ENCODE results near the gene DLK1. TPM values are rescaled to one million over a fixed set of nuclear protein-coding genes. Genes with fewer than 3 reads are reported as not detected.

The DLK1 gene
- total RNA-seq, 1 experiment from 2014 or later = 0.69 TPM

GRCh38 chr14:100750762-100751699 lies 24.3 kb downstream of the DLK1 start:
- TF ChIP-seq TCF7L2 (IDR thresholded peaks at IDR 0.05; ENCODE audit: low read depth, low read length) = no peak
- TF ChIP-seq REST (IDR thresholded peaks at IDR 0.05; ENCODE audit: insufficient read depth in 1 of 2, low read depth in 2 of 2, low read length in 1 of 2) = no peak
- TF ChIP-seq SIN3A (IDR thresholded peaks at IDR 0.05; ENCODE audit: borderline replicate concordance, insufficient read depth, low read depth, low read length) = no peak
- no peak for TF ChIP-seq POLR2AphosphoS5 (IDR thresholded peaks at IDR 0.05; ENCODE audit: low read depth, low read length)
- POLR2A ChIA-PET = no interaction called here
- Histone ChIP-seq H3K9me3 (ENCODE audit: control insufficient read depth, insufficient read depth, low read depth, low read length) (peaks cover 4% of the 10 kb centered on the region; the same call in 1 of the 2 replicates), H3K36me3 (ENCODE audit: control insufficient read depth, insufficient read depth, low read length) (no peaks in the 10 kb centered on the region), H3K4me3 (ENCODE audit: low read depth in 2 of 2, low read length in 2 of 2) (no peak overlapping the region), H3K27ac (ENCODE audit: low read length) (no peak overlapping the region), H3K4me1 (ENCODE audit: control insufficient read depth, insufficient read depth, low read length) (no peaks in the 10 kb centered on the region), H3K27me3 (ENCODE audit: control insufficient read depth, insufficient read depth, low read length) (no peaks in the 10 kb centered on the region)
- intact Hi-C loops (cut with micrococcal nuclease; ENCODE audit: unreplicated experiment) (no loop called here), in situ Hi-C loops (cut with HindIII; ENCODE audit: low pct_unique_long_range_greater_than_20kb, low sequenced_read_pairs) (no loop called here)
- DNase-seq (ENCODE audit: low read depth, low spot score) = no peak
- ATAC-seq = no peak
- BruUV-seq (replicated peaks) = no TSS peak
- CTCF ChIA-PET = no interaction called here

GRCh38 chr14:100754020-100754419 lies 27.3 kb downstream of the DLK1 start:
- no peak for TF ChIP-seq SIN3A (IDR thresholded peaks at IDR 0.05; ENCODE audit: borderline replicate concordance, insufficient read depth, low read depth, low read length)
- TF ChIP-seq POLR2AphosphoS5 (IDR thresholded peaks at IDR 0.05; ENCODE audit: low read depth, low read length) = no peak
- TF ChIP-seq CTCF (IDR thresholded peaks at IDR 0.05) = no peak
- TF ChIP-seq REST (IDR thresholded peaks at IDR 0.05; ENCODE audit: insufficient read depth in 1 of 2, low read depth in 2 of 2, low read length in 1 of 2) = no peak
- no peak for TF ChIP-seq TCF7L2 (IDR thresholded peaks at IDR 0.05; ENCODE audit: low read depth, low read length)
- H3K4me3 ChIP-seq (ENCODE audit: low read depth in 2 of 2, low read length in 2 of 2) = no peak overlapping the region
- DNase-seq (ENCODE audit: low read depth, low spot score) (no peak), ATAC-seq (no peak)
- H3K27me3 ChIP-seq (ENCODE audit: control insufficient read depth, insufficient read depth, low read length) = no peaks in the 10 kb centered on the region
- intact Hi-C loops (cut with micrococcal nuclease; ENCODE audit: unreplicated experiment) = no loop called here
- BruUV-seq (replicated peaks) = no TSS peak
- H3K36me3 ChIP-seq (ENCODE audit: control insufficient read depth, insufficient read depth, low read length) = no peaks in the 10 kb centered on the region
- ChIA-PET POLR2A (no interaction called here), CTCF (no interaction called here)
- H3K4me1 ChIP-seq (ENCODE audit: control insufficient read depth, insufficient read depth, low read length) = no peaks in the 10 kb centered on the region
- H3K9me3 ChIP-seq (ENCODE audit: control insufficient read depth, insufficient read depth, low read depth, low read length) = peaks cover 6% of the 10 kb centered on the region; the same call in 1 of the 2 replicates
- in situ Hi-C loops (cut with HindIII; ENCODE audit: low pct_unique_long_range_greater_than_20kb, low sequenced_read_pairs) = no loop called here
- H3K27ac ChIP-seq (ENCODE audit: low read length) = no peak overlapping the region

Measured in Panc1 (cell line).